WTC11 (cell line): ENCODE data around the gene SNRNP200. TPM values are rescaled to one million over a fixed set of nuclear protein-coding genes. Genes with fewer than 3 reads are reported as not detected.

Experiments
- ATAC-seq: fragments of 200-7000 bp; cut with Tn5 transposase; 2 replicates; pipeline ENCODE4 v1.10.0; 2021; ENCODE audit warnings: mild to moderate bottlenecking, moderate library complexity
- CTCF ChIA-PET: fragments of 300-600 bp; sonication (Branson Sonifier 250); formaldehyde crosslinking; loops from one replicate; lab custom pipeline; 2021; ENCODE audit warnings: antibody characterized with exemption; lab: Charles Lee
- POLR2A ChIA-PET: fragments of 350-600 bp; sonication (Branson Sonifier 250); formaldehyde crosslinking; loops from one replicate; lab custom pipeline; 2021; ENCODE audit warnings: antibody characterized with exemption; lab: Charles Lee
- DNase-seq: peaks from one replicate; pipeline ENCODE4 v3.0.0; 2021; ENCODE audit warnings: low spot score
- H3K27ac Mint-ChIP-seq: 2 replicates; pipeline ENCODE4 v1.8.0; 2021; ENCODE audit warnings: mixed read lengths
- H3K27me3 Mint-ChIP-seq: 2 replicates; pipeline ENCODE4 v1.8.0; 2021; ENCODE audit warnings: low read depth, mild to moderate bottlenecking, moderate library complexity, mixed read lengths
- H3K36me3 Mint-ChIP-seq: 2 replicates; pipeline ENCODE4 v1.8.0; 2021; ENCODE audit warnings: mixed read lengths
- H3K4me1 Mint-ChIP-seq: 2 replicates; pipeline ENCODE4 v1.8.0; 2022; ENCODE audit warnings: mixed read lengths
- H3K4me3 Mint-ChIP-seq: 2 replicates; pipeline ENCODE4 v1.8.0; 2021; ENCODE audit warnings: mild to moderate bottlenecking, moderate library complexity, mixed read lengths
- H3K9me3 Mint-ChIP-seq: 2 replicates; pipeline ENCODE4 v1.8.0; 2021; ENCODE audit warnings: mixed read lengths
- CREB1 ChIP-seq: sonication (generic); formaldehyde crosslinking; IDR thresholded peaks from 2 replicates; pipeline ENCODE4 v1.8.0; 2023; ENCODE audit warnings: mild to moderate bottlenecking, missing genetic modification reagents
- CREM ChIP-seq: sonication (generic); formaldehyde crosslinking; IDR thresholded peaks from 2 replicates; pipeline ENCODE4 v1.8.1; 2022; ENCODE audit warnings: mild to moderate bottlenecking, missing genetic modification reagents, moderate library complexity
- ETV6 ChIP-seq: sonication (generic); formaldehyde crosslinking; IDR thresholded peaks from 2 replicates; pipeline ENCODE4 v1.8.1; 2022; ENCODE audit warnings: mild to moderate bottlenecking, missing genetic modification reagents
- HMGA2 ChIP-seq: fragments of 250-450 bp; sonication (Bioruptor Pico); IDR thresholded peaks from 2 replicates; pipeline ENCODE4 v1.4.0; 2021; ENCODE audit warnings: mild to moderate bottlenecking, moderate library complexity
- JUN ChIP-seq: sonication (generic); formaldehyde crosslinking; IDR thresholded peaks from 2 replicates; pipeline ENCODE4 v1.8.0; 2023; ENCODE audit warnings: mild to moderate bottlenecking, missing genetic modification reagents
- KAT7 ChIP-seq: sonication (generic); formaldehyde crosslinking; IDR thresholded peaks from 2 replicates; pipeline ENCODE4 v1.8.1; 2023; ENCODE audit warnings: missing genetic modification reagents, mild to moderate bottlenecking, borderline replicate concordance
- NR2C2 ChIP-seq: sonication (generic); formaldehyde crosslinking; IDR thresholded peaks from 2 replicates; pipeline ENCODE4 v1.8.0; 2022; ENCODE audit warnings: mild to moderate bottlenecking, missing genetic modification reagents
- NR3C1 ChIP-seq: sonication (generic); formaldehyde crosslinking; conservative IDR thresholded peaks from 2 replicates; pipeline ENCODE4 v1.8.1; 2023; ENCODE audit warnings: low read depth, mild to moderate bottlenecking, missing genetic modification reagents
- OVOL2 ChIP-seq: fragments of 250-450 bp; sonication (Bioruptor Pico); IDR thresholded peaks from 2 replicates; pipeline ENCODE4 v1.9.0; 2021; ENCODE audit warnings: mild to moderate bottlenecking, borderline replicate concordance
- RELA ChIP-seq: sonication (generic); formaldehyde crosslinking; IDR thresholded peaks from 2 replicates; pipeline ENCODE4 v1.8.1; 2022; ENCODE audit warnings: missing genetic modification reagents, mild to moderate bottlenecking, borderline replicate concordance
- SMAD3 ChIP-seq: sonication (generic); formaldehyde crosslinking; IDR thresholded peaks from 2 replicates; pipeline ENCODE4 v1.8.0; 2022; ENCODE audit warnings: missing genetic modification reagents, mild to moderate bottlenecking, borderline replicate concordance
- SP1 ChIP-seq: sonication (generic); formaldehyde crosslinking; conservative IDR thresholded peaks from 2 replicates; pipeline ENCODE4 v1.8.1; 2022; ENCODE audit warnings: missing genetic modification reagents
- TEAD4 ChIP-seq: sonication (generic); formaldehyde crosslinking; IDR thresholded peaks from 2 replicates; pipeline ENCODE4 v1.8.0; 2022; ENCODE audit warnings: mild to moderate bottlenecking, missing genetic modification reagents
- total RNA-seq: library from RNA; stranded (reverse); gene quantifications from 3 replicates; pipeline ENCODE4 v1.2.3, GENCODE V29; 2021
- TF ChIP-seq, protein P1 (sequence below): fragments of 250-450 bp; sonication (Bioruptor Pico); IDR thresholded peaks from 2 replicates; pipeline ENCODE4 v1.9.0; 2021; ENCODE audit warnings: mild to moderate bottlenecking
- TF ChIP-seq, protein P2 (sequence below): sonication (generic); formaldehyde crosslinking; IDR thresholded peaks from 2 replicates; pipeline ENCODE4 v1.8.1; 2022; ENCODE audit warnings: mild to moderate bottlenecking, missing genetic modification reagents, moderate library complexity, borderline replicate concordance
- TF ChIP-seq, protein P3 (sequence below): sonication (generic); formaldehyde crosslinking; conservative IDR thresholded peaks from 2 replicates; pipeline ENCODE4 v1.8.1; 2022; ENCODE audit warnings: mild to moderate bottlenecking, missing genetic modification reagents
- TF ChIP-seq, protein P4 (sequence below): sonication (generic); formaldehyde crosslinking; IDR thresholded peaks from 2 replicates; pipeline ENCODE4 v1.8.1; 2022; ENCODE audit warnings: low read depth, missing genetic modification reagents, borderline replicate concordance
- TF ChIP-seq, protein P5 (sequence below): sonication (generic); formaldehyde crosslinking; IDR thresholded peaks from 2 replicates; pipeline ENCODE4 v1.8.1; 2023; ENCODE audit warnings: mild to moderate bottlenecking, missing genetic modification reagents, moderate library complexity
- TF ChIP-seq, protein P6 (sequence below): sonication (generic); formaldehyde crosslinking; IDR thresholded peaks from 2 replicates; pipeline ENCODE4 v1.8.1; 2022; ENCODE audit warnings: missing genetic modification reagents, borderline replicate concordance

The SNRNP200 gene
- total RNA-seq, 1 experiment from 2014 or later = 226 TPM

DNA sequence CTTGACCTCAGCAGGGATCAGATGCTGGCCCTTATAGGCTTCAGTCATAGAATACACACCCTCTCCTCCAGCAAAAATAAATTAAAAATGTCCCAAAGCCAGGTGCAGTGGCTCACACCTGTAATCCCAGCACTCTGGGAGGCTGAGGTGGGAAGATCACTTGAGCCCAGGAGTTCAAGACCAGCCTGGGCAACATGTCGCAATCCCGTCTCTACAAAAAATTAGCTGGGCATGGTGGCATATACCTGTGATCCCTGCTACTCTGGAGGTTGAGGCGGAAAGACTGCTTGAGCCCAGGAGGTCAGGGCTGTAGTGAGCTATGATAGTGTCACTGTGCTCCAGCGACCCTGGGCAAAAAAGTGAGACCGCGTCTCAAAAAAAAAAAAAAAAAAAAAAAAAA is 24.5 kb upstream of the SNRNP200 start (continued):
- TF ChIP-seq HMGA2 = no peak
- TF ChIP-seq, all 79 proteins: peak for 0

DNA sequence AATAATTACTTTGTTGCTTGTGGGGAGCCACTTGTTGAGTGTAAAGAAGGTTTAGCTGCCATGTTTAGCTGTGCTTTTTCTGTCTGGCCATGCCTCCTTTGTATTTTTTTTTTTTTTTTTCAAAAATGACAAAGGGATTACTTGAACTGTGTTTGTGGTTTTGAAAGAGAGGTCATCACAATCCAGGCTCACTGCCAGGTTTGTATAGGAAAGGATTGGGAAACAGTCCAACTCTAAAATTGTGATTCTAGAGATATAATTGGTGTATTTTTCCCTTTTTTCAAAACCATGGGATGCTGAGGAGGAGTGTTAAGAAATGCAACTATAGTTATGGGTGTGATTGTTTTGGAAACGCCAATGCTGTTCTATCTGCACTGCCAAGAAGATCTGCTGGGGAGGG is 24.1 kb upstream of the SNRNP200 start:
- DNase-seq = no peak
- H3K4me3 Mint-ChIP-seq = no peak overlapping the region
- TF ChIP-seq NR2C2 (CRISPR knock-in tag) (no peak), ETV6 (CRISPR knock-in tag) (no peak), NR3C1 (CRISPR knock-in tag) (no peak), SP1 (CRISPR knock-in tag) (no peak), KAT7 (CRISPR knock-in tag) (no peak), JUN (CRISPR knock-in tag) (no peak), RELA (CRISPR knock-in tag) (no peak), SMAD3 (CRISPR knock-in tag) (no peak)
- TF ChIP-seq, protein P1, sequence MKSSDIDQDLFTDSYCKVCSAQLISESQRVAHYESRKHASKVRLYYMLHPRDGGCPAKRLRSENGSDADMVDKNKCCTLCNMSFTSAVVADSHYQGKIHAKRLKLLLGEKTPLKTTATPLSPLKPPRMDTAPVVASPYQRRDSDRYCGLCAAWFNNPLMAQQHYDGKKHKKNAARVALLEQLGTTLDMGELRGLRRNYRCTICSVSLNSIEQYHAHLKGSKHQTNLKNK (CRISPR knock-in tag) = no peak
- TF ChIP-seq, protein P2, sequence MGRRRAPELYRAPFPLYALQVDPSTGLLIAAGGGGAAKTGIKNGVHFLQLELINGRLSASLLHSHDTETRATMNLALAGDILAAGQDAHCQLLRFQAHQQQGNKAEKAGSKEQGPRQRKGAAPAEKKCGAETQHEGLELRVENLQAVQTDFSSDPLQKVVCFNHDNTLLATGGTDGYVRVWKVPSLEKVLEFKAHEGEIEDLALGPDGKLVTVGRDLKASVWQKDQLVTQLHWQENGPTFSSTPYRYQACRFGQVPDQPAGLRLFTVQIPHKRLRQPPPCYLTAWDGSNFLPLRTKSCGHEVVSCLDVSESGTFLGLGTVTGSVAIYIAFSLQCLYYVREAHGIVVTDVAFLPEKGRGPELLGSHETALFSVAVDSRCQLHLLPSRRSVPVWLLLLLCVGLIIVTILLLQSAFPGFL (CRISPR knock-in tag) = no peak
- TF ChIP-seq, protein P3, sequence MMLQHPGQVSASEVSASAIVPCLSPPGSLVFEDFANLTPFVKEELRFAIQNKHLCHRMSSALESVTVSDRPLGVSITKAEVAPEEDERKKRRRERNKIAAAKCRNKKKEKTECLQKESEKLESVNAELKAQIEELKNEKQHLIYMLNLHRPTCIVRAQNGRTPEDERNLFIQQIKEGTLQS (CRISPR knock-in tag) = no peak
- TF ChIP-seq, all 79 proteins: peak for 0
- Mint-ChIP-seq H3K4me1 (peaks cover 16% of the 10 kb centered on the region), H3K27me3 (peaks cover 15% of the 10 kb centered on the region), H3K9me3 (no peaks in the 10 kb centered on the region), H3K27ac (no peak overlapping the region), H3K36me3 (peaks cover 21% of the 10 kb centered on the region)
- POLR2A ChIA-PET = interaction anchor here (0.6 kb wide), 1 partner anchor 55 kb away, joined by 5 read pairs; no protein-coding TSS in a partner anchor
- ATAC-seq = no peak
- CTCF ChIA-PET = no interaction called here

DNA sequence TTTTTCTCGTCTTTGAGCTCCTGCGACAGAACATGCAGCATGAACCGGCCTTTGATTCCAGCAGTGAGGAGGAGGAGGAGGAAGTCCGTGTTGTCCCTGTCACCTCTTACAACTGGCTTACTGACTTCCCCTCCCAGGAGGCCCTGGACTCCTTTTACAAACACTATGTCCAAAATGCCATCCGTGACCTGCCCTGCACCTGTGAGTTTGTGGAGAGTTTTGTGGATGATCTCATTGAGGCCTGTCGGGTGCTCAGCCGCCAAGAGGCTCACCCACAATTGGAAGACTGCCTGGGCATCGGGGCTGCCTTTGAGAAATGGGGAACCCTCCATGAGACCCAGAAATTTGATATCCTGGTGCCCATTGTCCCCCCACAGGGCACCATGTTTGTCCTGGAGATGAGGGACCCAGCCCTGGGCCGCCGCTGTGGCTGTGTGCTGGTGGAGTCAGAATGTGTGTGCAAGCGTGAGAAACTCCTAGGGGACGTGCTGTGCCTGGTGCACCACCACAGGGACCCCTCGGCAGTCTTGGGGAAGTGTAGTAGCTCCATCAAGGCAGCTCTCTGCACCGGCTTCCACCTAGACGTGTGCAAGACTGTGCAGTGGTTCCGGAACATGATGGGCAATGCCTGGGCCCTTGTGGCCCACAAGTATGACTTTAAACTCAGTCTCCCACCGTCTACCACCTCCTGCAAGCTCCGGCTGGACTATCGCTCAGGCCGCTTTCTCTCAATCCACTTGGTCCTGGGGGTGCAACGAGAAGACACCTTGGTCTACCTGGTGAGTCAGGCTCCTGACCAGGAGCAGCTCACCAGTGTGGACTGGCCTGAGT is 21.9 kb upstream of the SNRNP200 start:
- Mint-ChIP-seq H3K27me3 (peaks cover 32% of the 10 kb centered on the region), H3K36me3 (peaks cover 21% of the 10 kb centered on the region), H3K9me3 (no peaks in the 10 kb centered on the region), H3K27ac (no peak overlapping the region), H3K4me3 (no peak overlapping the region), H3K4me1 (peaks cover 12% of the 10 kb centered on the region)
- no peak for ATAC-seq
- no peak for DNase-seq
- POLR2A ChIA-PET = no interaction called here
- CTCF ChIA-PET = interaction anchor here (1.3 kb wide), 1 partner anchor 223 kb away, joined by 3 read pairs; no protein-coding TSS in a partner anchor
- TF ChIP-seq TEAD4 (CRISPR knock-in tag) (no peak), JUN (CRISPR knock-in tag) (no peak), CREB1 (CRISPR knock-in tag) (no peak), CREM (no peak), OVOL2 (CRISPR knock-in tag) (no peak)
- TF ChIP-seq, protein P4, sequence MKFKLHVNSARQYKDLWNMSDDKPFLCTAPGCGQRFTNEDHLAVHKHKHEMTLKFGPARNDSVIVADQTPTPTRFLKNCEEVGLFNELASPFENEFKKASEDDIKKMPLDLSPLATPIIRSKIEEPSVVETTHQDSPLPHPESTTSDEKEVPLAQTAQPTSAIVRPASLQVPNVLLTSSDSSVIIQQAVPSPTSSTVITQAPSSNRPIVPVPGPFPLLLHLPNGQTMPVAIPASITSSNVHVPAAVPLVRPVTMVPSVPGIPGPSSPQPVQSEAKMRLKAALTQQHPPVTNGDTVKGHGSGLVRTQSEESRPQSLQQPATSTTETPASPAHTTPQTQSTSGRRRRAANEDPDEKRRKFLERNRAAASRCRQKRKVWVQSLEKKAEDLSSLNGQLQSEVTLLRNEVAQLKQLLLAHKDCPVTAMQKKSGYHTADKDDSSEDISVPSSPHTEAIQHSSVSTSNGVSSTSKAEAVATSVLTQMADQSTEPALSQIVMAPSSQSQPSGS (CRISPR knock-in tag) = no peak
- TF ChIP-seq, protein P5, sequence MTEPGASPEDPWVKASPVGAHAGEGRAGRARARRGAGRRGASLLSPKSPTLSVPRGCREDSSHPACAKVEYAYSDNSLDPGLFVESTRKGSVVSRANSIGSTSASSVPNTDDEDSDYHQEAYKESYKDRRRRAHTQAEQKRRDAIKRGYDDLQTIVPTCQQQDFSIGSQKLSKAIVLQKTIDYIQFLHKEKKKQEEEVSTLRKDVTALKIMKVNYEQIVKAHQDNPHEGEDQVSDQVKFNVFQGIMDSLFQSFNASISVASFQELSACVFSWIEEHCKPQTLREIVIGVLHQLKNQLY = no peak
- TF ChIP-seq, protein P6, sequence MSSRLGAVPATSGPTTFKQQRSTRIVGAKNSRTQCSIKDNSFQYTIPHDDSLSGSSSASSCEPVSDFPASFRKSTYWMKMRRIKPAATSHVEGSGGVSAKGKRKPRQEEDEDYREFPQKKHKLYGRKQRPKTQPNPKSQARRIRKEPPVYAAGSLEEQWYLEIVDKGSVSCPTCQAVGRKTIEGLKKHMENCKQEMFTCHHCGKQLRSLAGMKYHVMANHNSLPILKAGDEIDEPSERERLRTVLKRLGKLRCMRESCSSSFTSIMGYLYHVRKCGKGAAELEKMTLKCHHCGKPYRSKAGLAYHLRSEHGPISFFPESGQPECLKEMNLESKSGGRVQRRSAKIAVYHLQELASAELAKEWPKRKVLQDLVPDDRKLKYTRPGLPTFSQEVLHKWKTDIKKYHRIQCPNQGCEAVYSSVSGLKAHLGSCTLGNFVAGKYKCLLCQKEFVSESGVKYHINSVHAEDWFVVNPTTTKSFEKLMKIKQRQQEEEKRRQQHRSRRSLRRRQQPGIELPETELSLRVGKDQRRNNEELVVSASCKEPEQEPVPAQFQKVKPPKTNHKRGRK (CRISPR knock-in tag) = no peak
